WERI-Rb-1 (cell line): ENCODE measurements around the gene GP5.

ENCODE experiments used
- DNase-seq: peaks from one replicate; pipeline ENCODE4 v3.0.0-alpha.2; 2020
- H3K27ac ChIP-seq: fragments of 250-450 bp; sonication (Bioruptor Pico); 2 replicates; pipeline ENCODE4 v1.5.1; 2020; ENCODE audit warnings: mild to moderate bottlenecking, moderate library complexity
- H3K27me3 ChIP-seq: fragments of 250-450 bp; sonication (Bioruptor Pico); 2 replicates; pipeline ENCODE4 v1.5.1; 2021; ENCODE audit warnings: mild to moderate bottlenecking, low read depth, moderate library complexity; ENCODE audit not compliant: insufficient read depth, severe bottlenecking
- H3K36me3 ChIP-seq: fragments of 250-450 bp; sonication (Bioruptor Pico); 2 replicates; pipeline ENCODE4 v1.5.1; 2020; ENCODE audit warnings: mild to moderate bottlenecking, moderate library complexity
- H3K4me3 ChIP-seq: 2 replicates; pipeline ENCODE4 v1.5.1; 2011; ENCODE audit warnings: low read depth, mild to moderate bottlenecking, control low read depth, low read length
- H3K9me3 ChIP-seq: fragments of 250-450 bp; sonication (Bioruptor Pico); 2 replicates; pipeline ENCODE4 v1.5.1; 2021; ENCODE audit warnings: mild to moderate bottlenecking, moderate library complexity; ENCODE audit not compliant: severe bottlenecking
- CTCF ChIP-seq: IDR thresholded peaks from 2 replicates; pipeline ENCODE4 v1.5.1; 2011; ENCODE audit warnings: low read depth, mild to moderate bottlenecking, control low read depth, inconsistent platforms, low read length

Gene GP5

GRCh38 chr3:194386066-194386465 is 13.0 kb downstream of the GP5 start:
- peak overlapping the region; percentile 42 for H3K4me3 ChIP-seq
- H3K27ac ChIP-seq, result peak overlapping the region; percentile 73
- no peaks in the 10 kb centered on the region for H3K9me3 ChIP-seq
- no peak for TF ChIP-seq CTCF
- peak; percentile 67 for DNase-seq
- no peaks in the 10 kb centered on the region for H3K27me3 ChIP-seq
- H3K36me3 ChIP-seq, result no peaks in the 10 kb centered on the region

DNA sequence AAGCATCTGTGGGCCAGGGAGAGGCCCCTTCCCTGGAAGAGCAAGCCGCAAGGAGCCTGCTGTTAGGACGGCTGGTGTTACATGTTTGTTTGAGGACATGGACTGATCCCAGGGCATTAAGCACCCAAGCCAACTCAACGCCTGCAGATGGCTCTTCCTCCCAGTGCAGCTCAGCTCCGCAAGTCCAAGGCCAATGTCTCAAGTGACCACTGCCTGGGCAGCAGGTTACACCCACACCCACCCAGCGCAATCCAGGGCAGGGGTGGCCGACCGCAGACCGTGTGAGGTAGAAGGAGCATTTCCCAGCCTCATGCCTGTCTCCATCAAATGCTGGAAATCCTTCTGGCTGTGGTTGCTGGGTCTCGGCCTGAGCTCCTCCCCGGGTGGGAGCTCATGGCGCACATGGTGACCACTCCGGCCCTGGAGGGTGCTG is 14.5 kb downstream of the GP5 start:
- H3K36me3 ChIP-seq, result no peaks in the 10 kb centered on the region
- peak; percentile 50 for DNase-seq
- TF ChIP-seq CTCF, result no peak
- peak overlapping the region; percentile 73 for H3K27ac ChIP-seq
- H3K9me3 ChIP-seq, result no peaks in the 10 kb centered on the region
- no peaks in the 10 kb centered on the region for H3K27me3 ChIP-seq
- H3K4me3 ChIP-seq, result no peak overlapping the region

DNA sequence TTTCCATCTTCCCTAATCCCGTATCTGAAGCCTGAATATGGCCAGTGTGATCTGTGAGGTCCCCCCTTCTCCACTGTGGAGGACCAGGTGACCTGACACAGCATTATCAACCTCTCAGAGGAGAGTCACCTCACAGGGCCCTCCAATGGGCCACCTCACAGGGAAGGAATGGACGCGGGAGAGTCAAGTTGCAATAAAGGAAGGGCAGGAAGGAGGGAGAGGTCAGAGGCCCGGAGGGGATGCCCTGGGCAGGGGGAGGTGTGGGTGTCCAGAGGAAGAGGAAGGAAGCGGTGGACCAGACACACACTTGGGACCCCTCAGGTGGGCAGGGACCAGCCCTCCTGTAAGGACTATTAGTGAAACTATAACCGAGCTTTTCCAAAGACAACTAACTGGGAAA is 14.9 kb downstream of the GP5 start:
- no peak for DNase-seq
- Histone ChIP-seq H3K4me3 (no peak overlapping the region), H3K9me3 (no peaks in the 10 kb centered on the region), H3K27ac (peak overlapping the region; percentile 73), H3K27me3 (no peaks in the 10 kb centered on the region), H3K36me3 (no peaks in the 10 kb centered on the region)
- no peak for TF ChIP-seq CTCF

DNA sequence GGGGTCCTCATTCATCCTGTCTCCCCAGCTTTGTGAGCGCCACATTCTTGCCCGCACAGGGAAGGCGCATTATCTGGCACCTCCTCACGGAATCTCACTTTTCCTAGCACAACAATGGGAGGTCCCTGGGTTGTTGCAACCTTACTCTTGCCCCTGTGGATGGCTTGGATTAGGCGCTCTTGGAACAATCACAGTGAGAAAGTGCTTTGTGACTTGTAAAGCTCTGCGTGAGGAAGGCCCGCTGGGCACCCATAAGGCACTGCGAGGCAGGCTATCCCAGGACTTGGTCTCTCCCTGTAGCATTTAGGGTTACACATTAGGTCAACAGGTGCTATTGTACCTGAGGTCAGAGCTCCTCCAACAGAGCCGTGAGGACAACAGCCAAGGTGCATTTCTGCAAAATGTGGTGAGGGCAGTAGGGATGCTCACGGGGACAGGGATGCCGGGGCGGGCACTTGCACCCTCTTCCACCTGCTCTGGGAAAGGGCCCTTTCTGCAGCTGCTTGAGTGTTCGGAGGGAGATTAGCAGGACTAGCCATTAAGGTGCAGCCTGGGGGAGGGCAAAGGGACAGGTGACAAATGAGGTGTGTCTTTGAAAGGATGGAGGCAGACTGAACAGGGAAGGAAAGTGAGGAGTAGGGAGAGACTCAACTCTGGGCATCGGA is 15.7 kb downstream of the GP5 start:
- Histone ChIP-seq H3K4me3 (no peak overlapping the region), H3K27ac (no peak overlapping the region), H3K27me3 (no peaks in the 10 kb centered on the region), H3K36me3 (no peaks in the 10 kb centered on the region), H3K9me3 (no peaks in the 10 kb centered on the region)
- TF ChIP-seq CTCF, result no peak
- no peak for DNase-seq

- Histone ChIP-seq H3K27ac (no peak overlapping the region), H3K36me3 (no peaks in the 10 kb centered on the region), H3K27me3 (no peaks in the 10 kb centered on the region), H3K9me3 (no peaks in the 10 kb centered on the region), H3K4me3 (no peak overlapping the region)
- TF ChIP-seq CTCF, result no peak
- DNase-seq, result no peak
Measured at GRCh38 chr3:194382892-194383223, 16.2 kb downstream of the GP5 start.
